GM12872 (cell line): Measurements from ENCODE around the gene MRPL48.

Source experiments
- TF ChIP-seq, protein P1 (sequence below): IDR thresholded peaks from 3 replicates; pipeline ENCODE4 v1.5.1; 2011; ENCODE audit warnings: low read depth, mild to moderate bottlenecking, low read length, moderate library complexity; ENCODE audit not compliant: insufficient read depth

The MRPL48 gene

DNA sequence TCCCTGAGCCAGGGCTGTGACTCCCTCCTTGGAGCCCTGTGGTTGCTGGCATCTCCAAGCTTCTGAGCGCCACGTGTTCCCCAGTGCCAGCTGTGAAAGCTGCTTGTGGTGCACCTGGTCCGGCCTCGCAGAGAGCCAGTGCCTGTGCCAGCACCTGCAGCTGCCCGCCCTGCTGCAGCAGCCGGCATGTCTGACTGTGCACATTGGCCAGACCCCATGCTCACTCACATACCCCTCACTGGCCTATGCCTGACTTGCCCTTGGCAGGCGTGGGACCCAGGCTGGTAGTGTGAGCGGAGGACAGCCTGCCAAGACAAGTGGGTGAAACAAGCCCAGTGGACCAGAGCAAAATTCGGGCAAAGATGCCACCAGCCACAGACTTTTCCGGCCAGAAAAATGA lies 9.8 kb downstream of the MRPL48 start:
- TF ChIP-seq, protein P1, sequence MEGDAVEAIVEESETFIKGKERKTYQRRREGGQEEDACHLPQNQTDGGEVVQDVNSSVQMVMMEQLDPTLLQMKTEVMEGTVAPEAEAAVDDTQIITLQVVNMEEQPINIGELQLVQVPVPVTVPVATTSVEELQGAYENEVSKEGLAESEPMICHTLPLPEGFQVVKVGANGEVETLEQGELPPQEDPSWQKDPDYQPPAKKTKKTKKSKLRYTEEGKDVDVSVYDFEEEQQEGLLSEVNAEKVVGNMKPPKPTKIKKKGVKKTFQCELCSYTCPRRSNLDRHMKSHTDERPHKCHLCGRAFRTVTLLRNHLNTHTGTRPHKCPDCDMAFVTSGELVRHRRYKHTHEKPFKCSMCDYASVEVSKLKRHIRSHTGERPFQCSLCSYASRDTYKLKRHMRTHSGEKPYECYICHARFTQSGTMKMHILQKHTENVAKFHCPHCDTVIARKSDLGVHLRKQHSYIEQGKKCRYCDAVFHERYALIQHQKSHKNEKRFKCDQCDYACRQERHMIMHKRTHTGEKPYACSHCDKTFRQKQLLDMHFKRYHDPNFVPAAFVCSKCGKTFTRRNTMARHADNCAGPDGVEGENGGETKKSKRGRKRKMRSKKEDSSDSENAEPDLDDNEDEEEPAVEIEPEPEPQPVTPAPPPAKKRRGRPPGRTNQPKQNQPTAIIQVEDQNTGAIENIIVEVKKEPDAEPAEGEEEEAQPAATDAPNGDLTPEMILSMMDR = no peak

DNA sequence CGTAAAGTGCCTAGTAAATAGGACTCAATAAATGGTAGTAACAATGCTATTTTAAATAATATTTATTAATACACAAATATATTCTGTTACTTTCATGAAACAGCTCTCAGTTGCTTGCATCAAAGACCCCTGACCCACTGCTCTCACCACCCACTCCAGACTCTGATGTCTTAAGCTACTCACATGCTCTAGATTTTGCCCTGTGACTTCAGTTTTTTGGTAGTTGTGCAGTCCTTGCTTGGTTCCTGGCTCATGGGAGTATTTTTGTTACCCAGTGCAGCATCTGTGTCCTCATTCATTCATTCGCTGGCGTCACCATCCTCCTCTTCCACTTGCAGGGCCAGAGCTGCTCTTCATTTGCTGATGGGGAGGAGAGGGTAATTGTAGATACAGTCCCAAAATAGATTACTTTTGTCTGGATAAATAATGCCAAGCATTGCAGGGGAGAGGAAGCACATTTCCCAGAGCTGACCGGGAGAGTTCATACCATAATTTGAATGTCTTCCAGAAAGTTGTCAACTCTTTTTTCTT lies 12.7 kb downstream of the MRPL48 start:
- TF ChIP-seq, protein P1 = no peak

DNA sequence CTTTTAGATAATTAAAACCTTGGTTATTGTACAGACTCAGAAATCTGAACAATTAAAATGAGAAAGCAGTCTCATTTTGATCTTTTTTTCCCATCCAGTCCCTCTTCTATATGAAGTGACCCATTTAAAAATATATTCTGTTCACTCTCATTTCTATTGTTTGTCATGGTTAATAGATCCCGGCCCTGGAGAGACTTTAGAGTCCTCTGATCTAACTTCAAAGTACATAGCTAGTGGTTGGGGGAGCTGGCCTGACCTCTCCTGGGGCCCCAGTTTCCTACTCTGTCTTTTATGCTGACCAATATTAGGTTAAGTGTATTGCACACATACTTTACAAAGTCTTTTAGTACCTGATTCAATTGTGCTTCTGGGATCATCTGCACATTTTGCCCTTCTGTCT lies 13.5 kb downstream of the MRPL48 start:
- TF ChIP-seq, protein P1 = no peak

DNA sequence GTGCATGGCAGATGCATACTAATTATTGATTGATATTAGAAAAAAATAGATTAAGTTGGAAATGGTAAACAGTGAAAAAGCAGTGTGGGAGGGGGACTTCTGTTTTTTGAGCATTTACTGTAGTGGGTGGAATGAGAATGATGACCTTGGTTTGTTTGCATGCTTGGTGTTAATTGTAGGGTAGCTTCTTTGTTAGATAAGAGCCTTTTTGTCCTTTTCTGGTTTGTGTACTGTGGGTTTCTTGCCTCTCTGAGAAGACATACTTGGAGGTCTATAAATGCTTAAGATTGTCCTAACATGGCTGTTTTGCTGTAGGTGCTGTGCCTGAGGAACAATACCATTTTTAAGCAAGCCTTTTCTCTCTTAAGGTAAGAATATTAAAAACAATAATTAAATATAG lies 17.0 kb downstream of the MRPL48 start:
- TF ChIP-seq, protein P1 = no peak

DNA sequence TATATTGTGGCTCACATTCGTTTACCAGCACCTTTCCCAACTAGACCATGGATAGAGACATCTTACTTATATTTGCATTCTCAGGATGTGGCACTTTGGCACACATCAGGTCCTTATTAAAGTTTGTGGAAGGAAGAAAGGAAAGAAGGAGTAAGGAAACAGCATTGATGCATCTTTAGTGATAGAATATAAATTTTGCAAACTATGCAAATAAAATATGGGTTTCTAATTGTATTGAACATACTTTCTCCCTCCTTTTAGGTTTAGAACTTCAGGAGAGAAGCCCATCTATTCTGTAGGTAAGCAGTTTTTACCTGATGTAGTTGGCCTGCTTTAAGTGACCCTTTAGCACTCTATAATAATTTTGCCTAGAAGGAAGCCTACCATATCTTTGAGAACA lies 20.4 kb downstream of the MRPL48 start:
- TF ChIP-seq, protein P1 = no peak

DNA sequence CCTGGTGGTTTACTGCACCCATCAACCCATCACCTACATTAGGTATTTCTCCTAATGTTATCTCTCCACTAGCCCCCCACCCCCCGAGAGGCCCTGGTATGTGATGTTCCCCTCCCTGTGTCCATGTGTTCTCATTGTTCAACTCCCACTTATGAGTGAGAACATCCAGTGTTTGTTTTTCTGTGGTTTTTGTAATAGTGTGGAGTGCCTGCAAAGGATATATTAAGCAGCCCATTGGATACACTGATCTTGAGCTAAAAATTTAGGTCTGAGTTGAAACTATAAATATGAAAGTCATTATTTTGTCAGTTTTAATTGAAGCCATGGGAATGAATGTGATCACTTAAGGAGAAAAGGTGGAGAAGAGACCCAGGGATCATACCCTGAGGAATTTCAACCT lies 23.0 kb downstream of the MRPL48 start:
- TF ChIP-seq, protein P1 = no peak

DNA sequence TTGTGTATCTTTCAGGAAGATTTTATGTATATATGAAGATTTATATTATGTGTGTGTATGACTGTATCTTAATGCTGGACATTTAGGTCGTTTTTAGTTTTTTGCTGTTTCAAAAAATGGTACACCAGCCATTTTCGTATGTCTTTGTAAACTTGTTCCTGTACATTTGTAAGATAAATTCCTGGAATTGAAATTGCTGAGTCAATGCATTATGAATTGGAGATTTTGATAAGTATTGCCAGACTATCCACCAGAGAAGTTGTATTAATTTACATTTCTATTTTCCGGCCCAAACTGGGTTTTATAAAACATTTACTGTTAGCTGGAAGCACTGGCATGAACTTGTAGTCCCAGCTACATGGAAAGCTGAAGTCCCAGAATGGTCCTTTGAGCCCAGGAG lies 24.6 kb downstream of the MRPL48 start:
- TF ChIP-seq, protein P1 = no peak
